Calu3 (cell line): ENCODE measurements around the gene THEMIS. TPM values are rescaled to one million over a fixed set of nuclear protein-coding genes. Genes with fewer than 3 reads are reported as not detected.

Experiments used
- BruUV-seq: library from RNA; stranded (reverse); fragments of 400-500 nt; replicated peaks from 2 replicates; lab custom pipeline; 2021; lab: Mats Ljungman, UMichigan
- CTCF ChIA-PET: fragments of 300-600 bp; sonication (Branson Sonifier 250); formaldehyde crosslinking; loops from one replicate; lab custom pipeline; 2022; ENCODE audit warnings: antibody characterized with exemption; lab: Charles Lee
- DNase-seq: peaks from one replicate; pipeline ENCODE4 v3.0.0; 2022
- H3K27ac Mint-ChIP-seq: one replicate; pipeline ENCODE4 v1.8.0; 2022; ENCODE audit warnings: mixed read lengths; ENCODE audit not compliant: unreplicated experiment
- H3K27me3 Mint-ChIP-seq: one replicate; pipeline ENCODE4 v1.8.0; 2022; ENCODE audit warnings: mixed read lengths; ENCODE audit not compliant: unreplicated experiment
- H3K36me3 Mint-ChIP-seq: one replicate; pipeline ENCODE4 v1.8.0; 2022; ENCODE audit warnings: mild to moderate bottlenecking, moderate library complexity, mixed read lengths; ENCODE audit not compliant: insufficient read depth, unreplicated experiment
- H3K4me1 Mint-ChIP-seq: one replicate; pipeline ENCODE4 v1.8.0; 2022; ENCODE audit warnings: mild to moderate bottlenecking, low read depth, mixed read lengths; ENCODE audit not compliant: unreplicated experiment
- H3K4me3 Mint-ChIP-seq: one replicate; pipeline ENCODE4 v1.8.0; 2022; ENCODE audit warnings: mild to moderate bottlenecking, low read depth, moderate library complexity, mixed read lengths; ENCODE audit not compliant: unreplicated experiment
- H3K9me3 Mint-ChIP-seq: one replicate; pipeline ENCODE4 v1.8.0; 2022; ENCODE audit warnings: low read depth, mixed read lengths; ENCODE audit not compliant: unreplicated experiment
- intact Hi-C: fragments of 100-400 bp; cut with micrococcal nuclease; formaldehyde crosslinking; loops from one replicate; pipeline ENCODE4 v1.10.0; 2022; ENCODE audit not compliant: unreplicated experiment
- total RNA-seq: library from RNA; stranded (reverse); gene quantifications from 2 replicates; pipeline ENCODE4 v1.2.3, GENCODE V29; 2022
- TF ChIP-seq, protein P1 (sequence below): fragments of 200-600 bp; IDR thresholded peaks from one replicate; pipeline ENCODE4 v1.8.0; 2022; ENCODE audit warnings: antibody characterized with exemption; ENCODE audit not compliant: unreplicated experiment

Gene THEMIS
- total RNA-seq, 1 experiment from 2014 or later: not detected

DNA sequence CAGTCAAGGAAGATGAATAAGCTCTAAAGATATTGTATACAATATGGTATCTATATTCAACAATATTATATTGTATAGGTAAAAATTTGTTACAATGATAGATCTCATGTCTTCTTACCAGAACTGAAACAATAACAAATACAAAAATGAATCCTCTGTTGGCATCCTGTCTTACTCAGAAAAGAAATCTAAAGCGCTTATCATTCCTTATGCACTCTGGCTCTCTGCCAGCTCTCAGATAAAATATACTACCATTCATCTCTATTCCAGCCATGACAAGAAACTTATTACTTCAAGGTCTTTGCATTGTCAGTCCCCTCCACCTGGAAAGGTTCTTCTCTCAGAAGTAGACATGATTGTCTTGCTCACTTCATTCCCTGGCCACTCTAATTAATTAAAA, 138.6 kb downstream of the THEMIS start:
- CTCF ChIA-PET: no interaction called here

GRCh38 chr6:127761084-127761483, 139.8 kb downstream of the THEMIS start:
- Mint-ChIP-seq H3K36me3 (no peaks in the 10 kb centered on the region), H3K9me3 (no peaks in the 10 kb centered on the region), H3K27ac (no peak overlapping the region), H3K4me3 (no peak overlapping the region), H3K27me3 (no peaks in the 10 kb centered on the region), H3K4me1 (no peaks in the 10 kb centered on the region)
- TF ChIP-seq, protein P1, sequence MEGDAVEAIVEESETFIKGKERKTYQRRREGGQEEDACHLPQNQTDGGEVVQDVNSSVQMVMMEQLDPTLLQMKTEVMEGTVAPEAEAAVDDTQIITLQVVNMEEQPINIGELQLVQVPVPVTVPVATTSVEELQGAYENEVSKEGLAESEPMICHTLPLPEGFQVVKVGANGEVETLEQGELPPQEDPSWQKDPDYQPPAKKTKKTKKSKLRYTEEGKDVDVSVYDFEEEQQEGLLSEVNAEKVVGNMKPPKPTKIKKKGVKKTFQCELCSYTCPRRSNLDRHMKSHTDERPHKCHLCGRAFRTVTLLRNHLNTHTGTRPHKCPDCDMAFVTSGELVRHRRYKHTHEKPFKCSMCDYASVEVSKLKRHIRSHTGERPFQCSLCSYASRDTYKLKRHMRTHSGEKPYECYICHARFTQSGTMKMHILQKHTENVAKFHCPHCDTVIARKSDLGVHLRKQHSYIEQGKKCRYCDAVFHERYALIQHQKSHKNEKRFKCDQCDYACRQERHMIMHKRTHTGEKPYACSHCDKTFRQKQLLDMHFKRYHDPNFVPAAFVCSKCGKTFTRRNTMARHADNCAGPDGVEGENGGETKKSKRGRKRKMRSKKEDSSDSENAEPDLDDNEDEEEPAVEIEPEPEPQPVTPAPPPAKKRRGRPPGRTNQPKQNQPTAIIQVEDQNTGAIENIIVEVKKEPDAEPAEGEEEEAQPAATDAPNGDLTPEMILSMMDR: no peak
- DNase-seq: no peak
- intact Hi-C loops: no loop called here
- no TSS peak for BruUV-seq
- CTCF ChIA-PET: no interaction called here

More for the DNA sequence above, 138.6 kb downstream of the THEMIS start:
- intact Hi-C loops: no loop called here
- H3K27ac Mint-ChIP-seq: no peak overlapping the region
- DNase-seq: no peak
- no TSS peak for BruUV-seq
- H3K9me3 Mint-ChIP-seq: no peaks in the 10 kb centered on the region
- H3K36me3 Mint-ChIP-seq: no peaks in the 10 kb centered on the region
- H3K27me3 Mint-ChIP-seq: no peaks in the 10 kb centered on the region
- no peaks in the 10 kb centered on the region for H3K4me1 Mint-ChIP-seq
- no peak overlapping the region for H3K4me3 Mint-ChIP-seq
- TF ChIP-seq, protein P1: no peak

DNA sequence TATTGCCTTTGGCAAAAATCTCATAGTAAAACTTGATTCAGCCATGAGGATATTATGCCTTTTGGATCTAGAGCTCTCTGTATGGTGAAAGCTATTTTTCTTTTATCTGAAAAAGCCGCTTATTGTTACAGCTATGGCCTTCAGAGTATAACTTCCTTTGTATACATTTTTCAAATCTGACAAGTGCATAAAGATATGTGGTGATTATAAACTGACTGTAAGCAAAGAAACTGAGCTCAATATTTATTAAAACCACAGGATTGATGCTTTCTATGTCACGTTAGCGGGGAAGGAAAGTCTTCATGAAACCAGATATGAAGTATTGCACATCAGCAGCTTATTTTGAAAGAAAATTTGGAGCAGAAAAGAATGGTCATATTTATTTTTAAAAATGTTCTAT, 151.8 kb downstream of the THEMIS start:
- BruUV-seq: no TSS peak
- no peak overlapping the region for H3K4me3 Mint-ChIP-seq
- H3K27me3 Mint-ChIP-seq: no peaks in the 10 kb centered on the region
- intact Hi-C loops: no loop called here
- no peaks in the 10 kb centered on the region for H3K9me3 Mint-ChIP-seq
- H3K36me3 Mint-ChIP-seq: no peaks in the 10 kb centered on the region
- TF ChIP-seq, protein P1: no peak
- CTCF ChIA-PET: no interaction called here
- no peak overlapping the region for H3K27ac Mint-ChIP-seq
- DNase-seq: no peak
- no peaks in the 10 kb centered on the region for H3K4me1 Mint-ChIP-seq

DNA sequence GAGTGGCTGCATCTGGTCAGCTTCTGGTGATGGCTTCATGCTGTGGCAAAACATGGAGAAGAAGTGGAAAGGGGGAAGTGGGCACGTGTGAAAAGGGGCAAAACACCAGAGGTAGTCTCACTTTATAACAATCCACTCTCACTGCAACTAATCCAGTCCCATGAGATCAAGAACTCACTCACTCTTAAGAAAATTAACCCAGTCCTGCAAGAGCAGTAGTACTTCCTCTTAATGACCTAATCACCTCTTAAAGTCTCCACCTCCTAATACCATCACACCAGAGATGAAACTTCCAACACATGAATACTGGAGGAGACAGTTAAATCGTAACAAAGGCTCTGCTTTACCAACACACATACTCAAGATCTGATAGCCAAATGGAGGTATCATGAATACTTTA, 152.6 kb downstream of the THEMIS start:
- no TSS peak for BruUV-seq
- no peaks in the 10 kb centered on the region for H3K9me3 Mint-ChIP-seq
- TF ChIP-seq, protein P1: no peak
- CTCF ChIA-PET: no interaction called here
- H3K4me3 Mint-ChIP-seq: no peak overlapping the region
- no peaks in the 10 kb centered on the region for H3K27me3 Mint-ChIP-seq
- DNase-seq: no peak
- no peaks in the 10 kb centered on the region for H3K36me3 Mint-ChIP-seq
- no peaks in the 10 kb centered on the region for H3K4me1 Mint-ChIP-seq
- H3K27ac Mint-ChIP-seq: no peak overlapping the region
- intact Hi-C loops: no loop called here
